Mesenteric fat pad (tissue), 1 donor: ENCODE results near the gene TMEM106C. TPM values are rescaled to one million over a fixed set of nuclear protein-coding genes. Genes with fewer than 3 reads are reported as not detected.

Experiments used
- DNase-seq: peaks from one replicate; pipeline ENCODE4 v3.0.0-alpha.2; 2020; ENCODE audit warnings: low spot score
- long read RNA-seq: library from polyadenylated mRNA; unstranded; transcript quantifications from one replicate; pipeline ENCODE4 v2.0.0, GENCODE V29; 2020
- total RNA-seq: library from RNA; stranded (reverse); fragmentation: NEBNext Ultra II Directional; extraction: Animal tissue kit (Norgen Biotek cat#: 25700); gene quantifications from one replicate; pipeline ENCODE4 v1.2.1, GENCODE V29; 2021
- donor health status: DM: yes; HTN: yes; CAD: no.

The TMEM106C gene
- 34.5 TPM for total RNA-seq
- long read RNA-seq, transcript TMEM106C-220 (8 exons, 810 nt), result major isoform, 45 of 100 reads
- long read RNA-seq, transcript TMEM106C-201 (8 exons, 1,394 nt), result minor isoform, 41 of 100 reads
- long read RNA-seq, partial matches to known transcripts, result 5 of 100 reads
- long read RNA-seq, other reads (novel, unspliced or antisense), result 5 of 100 reads

- peak; percentile 98 for DNase-seq
Observed at GRCh38 chr12:47963340-47964040, at the start of gene TMEM106C. Gene TMEM106C (plus strand): TSS chr12:47963596. CDS start chr12:47964237, 641 bp downstream.

- DNase-seq, result no peak
Observed at GRCh38 chr12:47920913-47921312, 42.5 kb upstream of the TMEM106C start.

GRCh38 chr12:47921907-47922306, 41.5 kb upstream of the TMEM106C start:
- DNase-seq, result no peak

- DNase-seq, result no peak
Observed at GRCh38 chr12:47927346-47927745, 36.0 kb upstream of the TMEM106C start.

DNA sequence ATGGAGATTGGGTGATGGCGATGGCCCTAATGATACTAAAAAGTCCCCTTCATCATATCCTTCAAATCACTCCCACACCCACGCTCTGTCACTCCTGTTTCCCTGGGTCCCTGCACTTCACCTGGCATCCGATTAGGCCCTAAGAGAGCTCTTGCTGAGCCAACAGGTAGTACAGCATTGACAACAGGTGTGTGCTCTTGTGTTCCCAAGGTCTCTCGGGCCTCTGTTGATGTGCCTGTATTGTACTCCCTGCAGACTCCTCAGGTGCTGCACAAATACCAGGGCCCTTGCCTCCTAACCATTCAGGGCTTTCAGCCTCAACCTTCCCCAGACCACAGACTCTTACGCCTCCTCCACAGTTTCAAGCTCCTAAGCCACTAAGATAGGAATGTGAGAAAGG, 32.8 kb upstream of the TMEM106C start:
- DNase-seq, result no peak

GRCh38 chr12:47931187-47931586, 32.2 kb upstream of the TMEM106C start:
- no peak for DNase-seq

GRCh38 chr12:47935184-47935583, 28.2 kb upstream of the TMEM106C start:
- DNase-seq, result no peak

- no peak for DNase-seq
Observed at GRCh38 chr12:47938093-47938492, 25.3 kb upstream of the TMEM106C start.

DNA sequence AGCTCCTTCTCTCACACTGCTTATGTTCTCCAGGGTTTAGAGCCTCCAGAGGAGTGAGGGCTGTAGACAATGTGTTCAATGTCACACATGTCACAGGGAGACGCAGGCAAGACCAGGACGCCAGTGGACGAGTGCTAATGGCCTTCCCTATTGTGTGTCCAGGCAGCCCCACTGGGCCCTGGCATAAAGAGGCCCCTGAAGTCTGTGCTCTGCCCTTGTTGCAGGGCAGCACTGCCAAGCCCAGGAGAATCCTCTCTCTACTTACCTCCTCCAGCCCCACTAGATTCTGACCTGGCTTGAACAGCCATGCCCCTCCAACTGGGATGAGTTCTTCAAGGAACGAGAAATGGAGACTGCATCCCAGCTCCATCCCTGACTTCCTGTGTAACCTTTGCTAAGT, 24.8 kb upstream of the TMEM106C start:
- DNase-seq, result no peak

DNA sequence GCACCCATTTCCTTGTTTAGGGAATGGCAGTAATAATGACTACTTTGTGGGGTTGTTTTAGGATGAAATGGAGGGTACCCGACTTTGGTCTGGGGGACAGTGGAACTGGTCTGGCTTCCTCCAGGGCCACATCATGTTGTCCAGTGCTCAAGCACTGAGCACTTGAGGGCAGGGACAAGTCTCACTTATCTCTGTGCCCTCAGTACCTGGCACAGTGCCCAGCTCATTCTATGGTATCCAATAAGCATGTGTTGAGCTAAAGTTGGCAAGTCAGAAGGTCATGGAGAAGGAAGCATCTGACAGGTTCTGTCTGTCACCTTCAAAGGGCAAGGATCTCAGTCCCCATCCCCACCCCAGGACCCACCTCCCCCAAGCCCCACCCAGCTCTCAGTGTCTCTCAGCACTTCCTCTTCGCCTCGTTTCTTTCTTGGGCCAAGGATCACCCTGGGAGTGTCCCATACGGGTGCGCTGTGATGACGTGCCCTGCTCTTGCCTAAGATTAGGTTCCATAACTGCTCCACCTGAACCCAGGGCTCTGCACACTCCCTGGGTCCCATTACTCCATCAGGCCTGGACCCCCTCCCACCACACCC, 24.3 kb upstream of the TMEM106C start:
- no peak for DNase-seq

- DNase-seq, result no peak
Observed at GRCh38 chr12:47940773-47941474, 22.5 kb upstream of the TMEM106C start.

DNA sequence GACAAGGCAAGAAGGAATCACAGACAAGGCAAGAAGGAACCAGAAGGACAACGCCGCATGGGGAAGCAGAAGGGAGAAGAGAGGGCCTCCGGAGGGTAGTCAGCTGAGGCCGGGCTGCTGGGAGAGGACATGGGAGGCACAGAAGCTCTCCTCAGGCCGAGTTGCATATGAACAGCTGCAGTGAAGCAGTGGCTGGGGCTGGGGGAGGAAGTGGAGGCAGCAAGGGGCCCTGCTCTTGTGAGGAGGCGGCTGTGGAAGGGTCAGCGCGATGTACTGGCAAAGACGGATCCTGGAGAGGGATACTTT, 22.0 kb upstream of the TMEM106C start:
- no peak for DNase-seq

DNA sequence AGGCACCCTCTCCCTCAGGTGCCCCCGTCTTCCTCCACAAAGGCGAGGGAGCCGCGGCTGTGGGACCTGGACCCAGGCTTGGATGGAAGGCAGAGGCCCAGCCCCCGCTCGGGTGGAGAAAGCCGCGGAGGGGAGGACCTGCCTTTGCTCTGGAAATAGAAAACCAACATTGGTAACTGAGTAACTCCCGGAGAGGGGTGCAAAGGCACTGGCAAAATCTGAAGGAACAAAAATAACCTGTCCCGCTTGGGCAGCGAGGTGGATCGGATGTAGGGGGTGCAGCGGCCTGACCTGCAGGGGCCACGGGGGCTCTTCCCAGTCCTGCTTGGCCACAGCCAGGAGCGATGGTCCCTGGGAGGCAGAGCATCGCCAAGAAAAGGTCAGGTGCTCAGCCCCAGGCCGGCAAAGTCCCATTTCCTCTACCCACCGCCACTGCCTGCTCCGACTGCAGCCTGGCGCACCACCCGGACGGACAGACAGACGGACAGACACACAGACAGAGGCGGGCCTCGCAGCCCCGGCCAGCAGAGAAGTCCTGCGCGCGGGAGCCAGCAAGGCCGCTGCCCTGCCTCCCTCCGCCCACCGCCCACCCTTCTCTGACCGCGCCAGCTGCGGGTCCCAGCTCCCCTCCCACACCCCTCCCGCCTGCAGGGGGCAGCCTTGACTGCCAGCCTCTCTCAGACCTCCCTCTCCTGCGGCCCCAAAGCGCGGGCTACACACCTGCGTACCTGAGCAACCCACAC, 21.4 kb upstream of the TMEM106C start:
- no peak for DNase-seq

DNA sequence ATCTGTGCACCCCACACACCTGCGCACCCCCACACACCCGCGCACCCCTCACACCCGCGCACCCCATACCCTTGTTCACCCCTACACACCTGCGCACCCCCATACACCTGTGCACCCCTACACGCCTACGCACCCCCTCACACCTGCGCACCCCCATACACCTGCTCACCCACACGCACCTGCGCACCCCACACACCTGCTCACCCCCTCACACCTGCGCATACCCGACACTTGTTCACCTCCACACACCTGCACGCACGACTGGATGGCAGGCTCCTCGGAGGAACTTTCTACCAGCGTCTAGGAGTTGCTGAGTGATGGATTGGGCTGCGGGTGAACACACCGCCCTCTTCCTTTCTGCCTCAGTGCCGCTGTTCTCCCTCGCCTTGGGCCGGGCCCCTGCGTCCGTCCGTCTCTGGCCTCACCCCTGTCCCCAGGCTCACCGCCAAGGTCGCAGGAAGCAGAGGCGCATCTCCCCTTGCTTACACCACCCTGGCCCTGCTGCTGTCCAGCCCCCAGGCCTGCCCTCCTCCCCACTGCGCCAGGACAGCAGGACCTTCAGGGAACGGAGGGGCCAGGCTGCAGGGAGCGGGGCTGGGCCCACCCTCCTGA, 20.7 kb upstream of the TMEM106C start:
- DNase-seq, result no peak

DNA sequence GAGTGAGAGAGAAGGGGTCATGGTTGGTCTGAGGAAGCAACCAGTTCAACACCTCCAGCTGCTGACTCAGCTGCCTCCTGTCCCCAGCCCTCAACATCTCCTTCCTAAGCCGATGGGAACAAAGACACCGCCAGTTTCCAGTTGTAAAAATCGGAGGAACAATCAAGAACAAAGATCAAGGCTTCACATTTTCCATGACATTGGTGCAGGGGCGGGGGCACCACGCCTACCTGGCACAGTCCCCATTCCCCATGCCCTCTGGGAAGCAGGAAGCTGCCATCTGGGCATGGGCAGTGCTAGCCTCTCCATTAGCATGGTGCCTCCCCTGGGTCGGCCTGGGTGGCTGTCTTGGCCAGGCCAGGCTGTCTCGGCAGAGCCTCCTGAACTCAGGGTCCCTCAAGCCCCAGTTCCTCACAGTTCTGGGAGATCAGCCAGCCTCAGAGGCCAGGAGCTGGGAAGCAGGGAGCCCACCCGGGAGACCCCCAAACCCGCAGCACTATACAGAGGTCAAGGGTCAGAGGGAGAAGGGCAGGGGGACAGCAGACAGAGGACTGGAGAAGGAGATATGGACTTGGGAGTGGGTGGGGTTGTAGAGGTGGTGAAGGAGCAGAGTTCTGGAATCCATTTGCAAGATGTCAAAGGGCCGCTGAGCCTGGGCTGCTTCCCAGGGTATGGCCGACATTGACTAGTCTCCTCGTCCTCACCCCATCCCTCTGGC, 19.6 kb upstream of the TMEM106C start:
- DNase-seq, result no peak

DNA sequence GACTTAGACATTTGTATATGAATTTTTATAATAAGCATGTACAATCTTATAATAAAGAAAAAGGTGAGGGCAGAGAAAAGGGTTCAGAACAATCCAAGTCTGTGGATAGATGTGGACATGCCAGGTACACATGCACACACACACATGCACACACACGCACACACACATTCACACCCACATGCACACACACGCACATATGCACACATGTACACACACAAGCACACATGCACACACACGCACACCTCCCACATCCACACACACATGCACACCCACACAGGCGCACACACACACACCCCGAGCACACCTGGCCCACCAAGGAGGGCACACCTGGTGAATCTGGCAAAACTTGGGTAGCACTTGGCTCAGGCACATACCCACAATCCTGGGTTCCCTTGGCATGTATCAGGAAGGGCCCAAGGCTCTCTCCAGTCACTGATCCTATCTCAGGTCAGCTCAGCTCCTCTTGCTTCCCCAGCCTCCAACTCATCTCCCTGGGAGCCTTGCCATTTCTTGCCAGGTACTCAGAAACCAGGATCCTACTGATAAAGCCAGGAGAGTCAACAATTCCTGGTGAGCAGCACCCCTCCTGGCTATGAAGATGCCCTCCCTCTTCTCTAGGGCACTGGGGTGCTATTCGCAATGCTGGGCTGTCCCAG, 18.6 kb upstream of the TMEM106C start:
- no peak for DNase-seq

DNA sequence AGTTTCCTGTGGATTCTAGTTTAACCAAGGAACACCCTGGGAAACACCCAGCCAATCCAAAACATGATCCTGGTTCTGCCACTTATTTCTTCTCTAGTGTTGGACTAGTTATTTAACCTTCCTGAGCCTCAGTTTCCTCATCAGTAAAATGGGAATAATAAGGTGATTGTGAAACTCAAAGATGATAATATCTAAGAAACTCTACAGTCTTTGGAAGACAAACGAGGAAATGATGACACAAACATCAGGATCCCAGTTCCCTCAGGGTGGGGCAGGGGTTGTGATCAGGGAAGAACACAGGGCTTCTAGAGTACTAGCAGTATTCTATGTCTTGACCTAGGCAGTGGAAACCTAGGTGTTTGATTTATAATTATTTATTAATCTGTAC, 18.1 kb upstream of the TMEM106C start:
- no peak for DNase-seq

GRCh38 chr12:47946413-47947323, 16.7 kb upstream of the TMEM106C start:
- no peak for DNase-seq

GRCh38 chr12:47947341-47947740, 16.1 kb upstream of the TMEM106C start:
- no peak for DNase-seq
